ENCODE measurements around the gene GJB2.
A peak's percentile ranks its signal among the peaks of the same experiment; 100 is the strongest.
"Not testable (repeated sequence)": the region's sequence is repeated elsewhere in the genome, so short reads cannot be mapped to it uniquely, and the experiment has no call there.

The GJB2 gene

GRCh38 chr13:20160306-20161274 is 32.1 kb downstream of the GJB2 start, which contains the start of gene GJA3:
Gene GJA3, minus strand, starts transcription at chr13:20161052. Its CDS starts 17,764 bp downstream, at chr13:20143288.
- H3K27me3 ChIP-seq (replicated peaks): peaks cover 35% of the 10 kb centered on the region
- no peak for DNase-seq

GRCh38 chr13:20159646-20160305 is 33.0 kb downstream of the GJB2 start:
- H3K27me3 ChIP-seq (replicated peaks): peaks cover 35% of the 10 kb centered on the region
- no peaks in the 10 kb centered on the region for H3K36me3 ChIP-seq (replicated peaks)
- no peak overlapping the region for H3K27ac ChIP-seq
- no peak for DNase-seq
- TF ChIP-seq CTCF (IDR thresholded peaks at IDR 0.05; ENCODE audit: low read depth, low read length, missing control alignments): no peak
- in situ Hi-C loops (cut with HindIII; ENCODE audit: low pct_ligation_motif_present, low sequenced_read_pairs): loop anchor here (10.0 kb wide), 1 partner anchor 75 kb away; no protein-coding TSS in a partner anchor
- peak overlapping the region; percentile 48 for H3K4me3 ChIP-seq (ENCODE audit: low read depth, low read length)

More at GRCh38 chr13:20160306-20161274, 32.1 kb downstream of the GJB2 start, which contains the start of gene GJA3:
- Histone ChIP-seq H3K27ac (no peak within 1 kb of the TSS), H3K4me3 (ENCODE audit: low read depth, low read length) (peak within 1 kb of the TSS; percentile 48), H3K36me3 (replicated peaks) (no peaks in the 10 kb centered on the region)
- TF ChIP-seq CTCF (IDR thresholded peaks at IDR 0.05; ENCODE audit: low read depth, low read length, missing control alignments): no peak
- in situ Hi-C loops (cut with HindIII; ENCODE audit: low pct_ligation_motif_present, low sequenced_read_pairs): no loop called here

GRCh38 chr13:20157151-20157796 is 35.5 kb downstream of the GJB2 start:
- Histone ChIP-seq H3K27me3 (replicated peaks) (peaks cover 38% of the 10 kb centered on the region), H3K27ac (no peak overlapping the region), H3K4me3 (ENCODE audit: low read depth, low read length) (no peak overlapping the region), H3K36me3 (replicated peaks) (no peaks in the 10 kb centered on the region)
- TF ChIP-seq CTCF (IDR thresholded peaks at IDR 0.05; ENCODE audit: low read depth, low read length, missing control alignments): no peak
- in situ Hi-C loops (cut with HindIII; ENCODE audit: low pct_ligation_motif_present, low sequenced_read_pairs): loop anchor here (10.0 kb wide), 1 partner anchor 72 kb away; no protein-coding TSS in a partner anchor
- DNase-seq: no peak

GRCh38 chr13:20156702-20157101 is 36.0 kb downstream of the GJB2 start:
- in situ Hi-C loops (cut with HindIII; ENCODE audit: low pct_ligation_motif_present, low sequenced_read_pairs): loop anchor here (10.0 kb wide), 1 partner anchor 72 kb away; no protein-coding TSS in a partner anchor
- Histone ChIP-seq H3K27me3 (replicated peaks) (peaks cover 34% of the 10 kb centered on the region), H3K27ac (no peak overlapping the region), H3K36me3 (replicated peaks) (no peaks in the 10 kb centered on the region), H3K4me3 (ENCODE audit: low read depth, low read length) (no peak overlapping the region)
- TF ChIP-seq CTCF (IDR thresholded peaks at IDR 0.05; ENCODE audit: low read depth, low read length, missing control alignments): no peak
- DNase-seq: no peak

- in situ Hi-C loops (cut with HindIII; ENCODE audit: low pct_ligation_motif_present, low sequenced_read_pairs): loop anchor here (10.0 kb wide), 1 partner anchor 68 kb away; no protein-coding TSS in a partner anchor
- H3K27me3 ChIP-seq (replicated peaks): peaks cover 20% of the 10 kb centered on the region
- H3K27ac ChIP-seq; H3K4me3 ChIP-seq (ENCODE audit: low read depth, low read length); H3K36me3 ChIP-seq (replicated peaks); DNase-seq: not testable (repeated sequence)
These were observed 39.4 kb downstream of the GJB2 start for GRCh38 chr13:20153290-20153689.

Data from brain microvascular endothelial cell (primary cell).